IgD-negative memory B cell (primary cell): ENCODE measurements around the gene RTN4. TPM values are rescaled to one million over a fixed set of nuclear protein-coding genes. Genes with fewer than 3 reads are reported as not detected.
"Not testable (repeated sequence)": the region's sequence is repeated elsewhere in the genome, so short reads cannot be mapped to it uniquely, and the experiment has no call there.

Experiments
- H3K27ac Mint-ChIP-seq, 3 donors: one replicate each; pipeline ENCODE4 v1.8.0; 2020 to 2022; ENCODE audit warnings: mild to moderate bottlenecking in 3 of 3, mixed read lengths in 3 of 3, moderate library complexity in 1 of 3
- H3K27me3 Mint-ChIP-seq: one replicate; pipeline ENCODE4 v1.8.0; 2021; ENCODE audit warnings: mixed read lengths
- H3K36me3 Mint-ChIP-seq: one replicate; pipeline ENCODE4 v1.8.0; 2020; ENCODE audit warnings: mild to moderate bottlenecking, mixed read lengths
- H3K4me1 Mint-ChIP-seq, 3 donors: one replicate each; pipeline ENCODE4 v1.8.0; 2020 to 2022; ENCODE audit warnings: mixed read lengths in 3 of 3, mild to moderate bottlenecking in 1 of 3
- H3K4me3 Mint-ChIP-seq, 4 donors: one replicate each; pipeline ENCODE4 v1.8.0; 2020 to 2022; ENCODE audit warnings: mild to moderate bottlenecking in 4 of 4, mixed read lengths in 4 of 4, moderate library complexity in 3 of 4
- H3K9me3 Mint-ChIP-seq, 3 donors: one replicate each; pipeline ENCODE4 v1.8.0; 2020 to 2021; ENCODE audit warnings: mixed read lengths in 3 of 3, mild to moderate bottlenecking in 1 of 3
- polyA plus RNA-seq: library from polyadenylated mRNA; unstranded; fragments of 300-500 nt; fragmentation: Illumina TruSeq; gene quantifications from one replicate; pipeline ENCODE4 v1.2.3, GENCODE V29; 2021

The RTN4 gene, protein sequence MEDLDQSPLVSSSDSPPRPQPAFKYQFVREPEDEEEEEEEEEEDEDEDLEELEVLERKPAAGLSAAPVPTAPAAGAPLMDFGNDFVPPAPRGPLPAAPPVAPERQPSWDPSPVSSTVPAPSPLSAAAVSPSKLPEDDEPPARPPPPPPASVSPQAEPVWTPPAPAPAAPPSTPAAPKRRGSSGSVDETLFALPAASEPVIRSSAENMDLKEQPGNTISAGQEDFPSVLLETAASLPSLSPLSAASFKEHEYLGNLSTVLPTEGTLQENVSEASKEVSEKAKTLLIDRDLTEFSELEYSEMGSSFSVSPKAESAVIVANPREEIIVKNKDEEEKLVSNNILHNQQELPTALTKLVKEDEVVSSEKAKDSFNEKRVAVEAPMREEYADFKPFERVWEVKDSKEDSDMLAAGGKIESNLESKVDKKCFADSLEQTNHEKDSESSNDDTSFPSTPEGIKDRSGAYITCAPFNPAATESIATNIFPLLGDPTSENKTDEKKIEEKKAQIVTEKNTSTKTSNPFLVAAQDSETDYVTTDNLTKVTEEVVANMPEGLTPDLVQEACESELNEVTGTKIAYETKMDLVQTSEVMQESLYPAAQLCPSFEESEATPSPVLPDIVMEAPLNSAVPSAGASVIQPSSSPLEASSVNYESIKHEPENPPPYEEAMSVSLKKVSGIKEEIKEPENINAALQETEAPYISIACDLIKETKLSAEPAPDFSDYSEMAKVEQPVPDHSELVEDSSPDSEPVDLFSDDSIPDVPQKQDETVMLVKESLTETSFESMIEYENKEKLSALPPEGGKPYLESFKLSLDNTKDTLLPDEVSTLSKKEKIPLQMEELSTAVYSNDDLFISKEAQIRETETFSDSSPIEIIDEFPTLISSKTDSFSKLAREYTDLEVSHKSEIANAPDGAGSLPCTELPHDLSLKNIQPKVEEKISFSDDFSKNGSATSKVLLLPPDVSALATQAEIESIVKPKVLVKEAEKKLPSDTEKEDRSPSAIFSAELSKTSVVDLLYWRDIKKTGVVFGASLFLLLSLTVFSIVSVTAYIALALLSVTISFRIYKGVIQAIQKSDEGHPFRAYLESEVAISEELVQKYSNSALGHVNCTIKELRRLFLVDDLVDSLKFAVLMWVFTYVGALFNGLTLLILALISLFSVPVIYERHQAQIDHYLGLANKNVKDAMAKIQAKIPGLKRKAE
- 50.9 TPM for polyA plus RNA-seq

DNA sequence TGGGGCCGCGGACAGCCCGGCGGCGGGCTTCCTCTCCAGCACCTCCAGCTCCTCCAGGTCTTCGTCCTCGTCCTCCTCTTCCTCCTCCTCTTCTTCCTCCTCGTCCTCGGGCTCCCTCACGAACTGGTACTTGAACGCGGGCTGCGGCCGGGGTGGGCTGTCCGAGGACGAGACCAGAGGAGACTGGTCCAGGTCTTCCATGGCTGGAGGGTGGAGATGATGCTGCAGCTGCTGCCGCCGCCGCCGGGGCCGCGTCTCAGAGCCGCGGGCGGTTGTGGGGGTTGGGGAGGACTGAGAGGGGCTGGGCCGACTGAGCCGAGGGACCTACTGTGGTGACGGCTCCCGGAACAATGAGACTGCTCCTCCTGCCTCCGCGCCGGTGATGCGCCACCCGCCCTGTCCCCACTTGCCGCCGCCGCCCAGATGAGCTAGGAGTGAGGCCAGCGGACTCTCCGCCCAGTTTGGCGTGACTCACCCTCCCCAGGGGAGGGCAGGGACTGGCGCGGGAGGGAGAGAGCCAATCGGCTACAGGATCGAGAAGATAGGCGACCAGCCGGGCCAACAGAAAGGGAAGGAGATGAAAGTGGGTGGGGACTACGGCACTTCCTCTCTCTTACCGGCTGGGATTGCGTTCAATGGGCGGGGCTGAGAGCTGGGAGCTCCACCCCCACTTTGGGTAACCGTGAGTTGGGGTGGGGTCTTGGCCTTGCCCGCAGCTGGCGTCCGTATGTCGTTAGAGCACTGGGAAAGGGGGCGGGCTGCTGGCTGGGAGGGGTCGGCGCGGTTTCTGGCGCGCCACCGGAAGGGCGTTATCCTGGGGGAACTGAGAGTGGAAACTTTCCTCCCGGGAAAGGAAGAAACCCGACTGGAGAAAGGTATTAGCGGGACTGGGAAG lies at the start of gene RTN4:
RTN4 (minus strand) TSS at position 352 of the 895 bp plus-strand sequence; CDS start at position 201, 151 bp downstream.
- peak within 1 kb of the TSS; percentile 96 to 100 (median 100) for H3K4me3 Mint-ChIP-seq
- H3K4me1 Mint-ChIP-seq: peaks cover 54 to 58% (median 54%) of the 10 kb centered on the region in 3 donors
- H3K27me3 Mint-ChIP-seq: no peaks in the 10 kb centered on the region
- H3K27ac Mint-ChIP-seq: peak within 1 kb of the TSS; percentile 88 to 100 (median 99)
- H3K9me3 Mint-ChIP-seq: no peaks in the 10 kb centered on the region
- H3K36me3 Mint-ChIP-seq: peaks cover 2% of the 10 kb centered on the region

- Mint-ChIP-seq H3K27ac (no peak overlapping the region), H3K36me3 (no peaks in the 10 kb centered on the region), H3K9me3 (no peaks in the 10 kb centered on the region), H3K4me3 (no peak overlapping the region), H3K27me3 (no peaks in the 10 kb centered on the region), H3K4me1 (peaks cover 2 to 5% (median 4%) of the 10 kb centered on the region in 3 donors)
Observed at GRCh38 chr2:55099493-55099877, 49.2 kb upstream of the RTN4 start.

- Mint-ChIP-seq H3K36me3 (no peaks in the 10 kb centered on the region), H3K9me3 (no peaks in the 10 kb centered on the region), H3K4me3 (no peak overlapping the region), H3K27ac (no peak overlapping the region), H3K4me1 (peaks cover 0 to 1% (median 0%) of the 10 kb centered on the region in 3 donors), H3K27me3 (no peaks in the 10 kb centered on the region)
Observed at GRCh38 chr2:55097461-55098410, 47.5 kb upstream of the RTN4 start.

- no peak overlapping the region for H3K4me3 Mint-ChIP-seq
- peaks cover 0 to 3% (median 0%) of the 10 kb centered on the region in 3 donors for H3K4me1 Mint-ChIP-seq
- no peaks in the 10 kb centered on the region for H3K9me3 Mint-ChIP-seq
- no peak overlapping the region for H3K27ac Mint-ChIP-seq
- no peaks in the 10 kb centered on the region for H3K36me3 Mint-ChIP-seq
- no peaks in the 10 kb centered on the region for H3K27me3 Mint-ChIP-seq
Observed at GRCh38 chr2:55097082-55097460, 46.8 kb upstream of the RTN4 start.

GRCh38 chr2:55096586-55096985 lies 46.3 kb upstream of the RTN4 start:
- Mint-ChIP-seq H3K4me1 (peaks cover 0 to 3% (median 0%) of the 10 kb centered on the region in 3 donors), H3K27ac (no peak overlapping the region), H3K36me3 (no peaks in the 10 kb centered on the region), H3K4me3 (no peak overlapping the region), H3K27me3 (no peaks in the 10 kb centered on the region), H3K9me3 (peaks cover 0 to under 1% (median 0%) of the 10 kb centered on the region in 3 donors)

- H3K4me1 Mint-ChIP-seq: peaks cover 0 to 3% (median 2%) of the 10 kb centered on the region in 3 donors
- H3K9me3 Mint-ChIP-seq: peaks cover 0 to 1% (median 0%) of the 10 kb centered on the region in 3 donors
- no peak overlapping the region for H3K27ac Mint-ChIP-seq
- H3K27me3 Mint-ChIP-seq: no peaks in the 10 kb centered on the region
- no peak overlapping the region for H3K4me3 Mint-ChIP-seq
- H3K36me3 Mint-ChIP-seq: no peaks in the 10 kb centered on the region
Observed at GRCh38 chr2:55093381-55093780, 43.1 kb upstream of the RTN4 start.

DNA sequence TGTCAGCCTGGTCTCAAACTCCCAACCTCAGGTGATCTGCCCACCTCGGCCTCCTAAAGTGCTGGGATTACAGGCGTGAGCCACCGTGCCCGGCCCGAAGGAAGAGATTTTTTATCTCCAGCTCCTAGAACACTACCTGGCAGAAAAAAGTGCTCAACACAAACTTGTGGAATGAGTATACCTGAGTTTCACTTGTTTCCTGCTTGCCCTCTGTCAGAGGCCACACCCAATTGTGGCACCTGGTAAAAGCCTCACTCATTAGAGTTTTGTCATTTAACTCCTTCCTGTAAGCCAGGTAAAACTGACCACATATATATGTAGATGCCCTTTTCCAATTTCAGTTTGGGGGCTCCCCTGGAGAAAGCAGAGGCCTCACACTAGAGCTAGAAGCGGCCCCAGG lies 42.2 kb upstream of the RTN4 start:
- Mint-ChIP-seq H3K9me3 (peaks cover 0 to 1% (median 0%) of the 10 kb centered on the region in 3 donors), H3K4me3 (no peak overlapping the region), H3K27ac (no peak overlapping the region), H3K27me3 (no peaks in the 10 kb centered on the region), H3K36me3 (no peaks in the 10 kb centered on the region), H3K4me1 (peaks cover 0 to 3% (median 2%) of the 10 kb centered on the region in 3 donors)

GRCh38 chr2:55091681-55092080 lies 41.4 kb upstream of the RTN4 start:
- H3K27me3 Mint-ChIP-seq, H3K4me3 Mint-ChIP-seq: not testable (repeated sequence)

DNA sequence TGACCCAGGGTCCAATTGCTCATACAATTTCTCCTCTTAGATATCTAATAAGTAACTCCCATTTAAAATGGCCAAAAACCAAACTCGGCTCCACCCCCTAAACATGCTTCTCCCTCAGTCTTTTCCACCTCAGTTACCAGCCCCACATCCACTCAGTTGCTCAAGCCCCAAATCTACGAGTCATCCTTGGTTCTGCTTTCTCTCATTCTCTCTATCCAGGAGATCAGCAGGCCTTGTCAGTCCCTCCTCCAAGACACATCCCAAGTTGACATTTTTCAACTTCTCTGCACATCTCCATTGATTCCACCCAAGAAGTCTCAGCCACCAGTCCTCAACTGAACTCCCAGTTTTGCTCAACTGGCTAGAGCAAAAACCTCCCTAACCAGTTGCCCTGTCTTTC lies 40.5 kb upstream of the RTN4 start:
- no peak overlapping the region for H3K4me3 Mint-ChIP-seq
- no peak overlapping the region for H3K27ac Mint-ChIP-seq
- no peaks in the 10 kb centered on the region for H3K27me3 Mint-ChIP-seq
- H3K4me1 Mint-ChIP-seq: peaks cover 0 to 3% (median 2%) of the 10 kb centered on the region in 3 donors
- no peaks in the 10 kb centered on the region for H3K36me3 Mint-ChIP-seq
- H3K9me3 Mint-ChIP-seq: peaks cover 0 to 1% (median 0%) of the 10 kb centered on the region in 3 donors

More at GRCh38 chr2:55091681-55092080, 41.4 kb upstream of the RTN4 start:
- not testable (repeated sequence) for H3K9me3 Mint-ChIP-seq, H3K36me3 Mint-ChIP-seq, H3K4me1 Mint-ChIP-seq, H3K27ac Mint-ChIP-seq

- no peak overlapping the region for H3K27ac Mint-ChIP-seq
Observed at GRCh38 chr2:55089726-55090125, 39.5 kb upstream of the RTN4 start.

GRCh38 chr2:55088400-55088799 lies 38.1 kb upstream of the RTN4 start:
- Mint-ChIP-seq H3K36me3 (no peaks in the 10 kb centered on the region), H3K4me3 (no peak overlapping the region)

More at GRCh38 chr2:55089726-55090125, 39.5 kb upstream of the RTN4 start:
- Mint-ChIP-seq H3K4me3 (no peak overlapping the region), H3K27me3 (no peaks in the 10 kb centered on the region), H3K36me3 (no peaks in the 10 kb centered on the region), H3K4me1 (peaks cover 0 to 3% (median 2%) of the 10 kb centered on the region in 3 donors), H3K9me3 (peaks cover 0 to 1% (median 0%) of the 10 kb centered on the region in 3 donors)

DNA sequence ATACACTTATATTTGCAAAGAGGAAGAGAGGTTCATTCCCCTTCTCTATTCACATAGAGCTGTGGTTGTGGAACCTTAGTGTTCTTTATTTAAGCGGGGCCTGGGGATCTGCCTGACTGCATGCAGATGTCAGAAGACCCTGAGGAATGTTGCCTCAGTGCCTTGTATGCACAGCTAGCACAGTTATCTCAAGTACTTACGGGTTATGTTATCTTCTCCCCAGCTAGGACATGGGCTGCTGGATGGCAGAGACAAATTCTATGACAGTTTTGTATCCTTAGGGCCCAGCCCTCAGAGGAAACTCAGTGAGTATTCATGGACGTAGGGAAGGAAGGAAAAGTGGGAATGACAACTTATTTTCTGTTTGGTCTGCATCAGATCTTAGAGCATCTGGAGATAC lies 37.7 kb upstream of the RTN4 start:
- Mint-ChIP-seq H3K27ac (peak overlapping the region in 1 of 3 donors; percentile 24), H3K9me3 (peaks cover 0 to 1% (median 0%) of the 10 kb centered on the region in 3 donors), H3K27me3 (no peaks in the 10 kb centered on the region), H3K4me3 (no peak overlapping the region), H3K4me1 (peaks cover 2 to 3% (median 3%) of the 10 kb centered on the region in 3 donors), H3K36me3 (no peaks in the 10 kb centered on the region)

More at GRCh38 chr2:55088400-55088799, 38.1 kb upstream of the RTN4 start:
- no peaks in the 10 kb centered on the region for H3K27me3 Mint-ChIP-seq
- no peak overlapping the region for H3K27ac Mint-ChIP-seq
- peaks cover 2 to 3% (median 3%) of the 10 kb centered on the region in 3 donors for H3K4me1 Mint-ChIP-seq
- peaks cover 0 to 1% (median 0%) of the 10 kb centered on the region in 3 donors for H3K9me3 Mint-ChIP-seq

DNA sequence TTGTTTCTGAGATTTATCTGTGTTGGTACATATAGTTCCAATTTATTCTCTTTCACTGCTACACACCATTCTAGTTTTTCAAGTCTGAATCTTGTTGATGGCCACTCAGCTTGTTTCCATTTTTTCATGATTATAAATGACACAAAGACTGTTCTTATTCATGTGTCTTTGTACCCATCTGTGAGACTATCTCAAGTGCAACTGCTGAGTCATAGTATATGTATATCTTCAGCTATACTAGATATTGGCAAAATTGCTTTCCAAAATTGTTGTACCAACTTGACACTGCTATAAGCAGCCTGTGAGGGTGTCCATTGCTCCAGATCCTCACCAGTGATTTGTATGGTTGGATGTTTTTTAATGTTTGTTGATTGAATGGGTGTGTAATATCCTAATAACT lies 37.2 kb upstream of the RTN4 start:
- no peaks in the 10 kb centered on the region for H3K36me3 Mint-ChIP-seq
- no peak overlapping the region for H3K4me3 Mint-ChIP-seq
- peaks cover 0 to 1% (median 0%) of the 10 kb centered on the region in 3 donors for H3K9me3 Mint-ChIP-seq
- no peak overlapping the region for H3K27ac Mint-ChIP-seq
- peaks cover 2 to 4% (median 3%) of the 10 kb centered on the region in 3 donors for H3K4me1 Mint-ChIP-seq
- H3K27me3 Mint-ChIP-seq: no peaks in the 10 kb centered on the region
